ENCODE measurements around the gene OSBPL5.

GRCh38 chr11:3186166-3186953 is 21.2 kb upstream of the OSBPL5 start:
- TF ChIP-seq YY1 (IDR thresholded peaks at IDR 0.05; ENCODE audit: borderline replicate concordance in 1 of 3, control insufficient read depth in 1 of 3, extremely low read depth in 1 of 3, insufficient read depth in 3 of 3, insufficient read length in 1 of 3, insufficient replicate concordance in 2 of 3, low read depth in 1 of 3, low read length in 2 of 3) (no peak), CTCF (IDR thresholded peaks at IDR 0.05 in 2 of 3, conservative IDR thresholded peaks at IDR 0.05 in 1 of 3; ENCODE audit: insufficient read depth in 2 of 3, low read depth in 1 of 3, low read length in 3 of 3) (no peak), MCM2 (IDR thresholded peaks at IDR 0.05; ENCODE audit: low read depth) (no peak), HNRNPL (IDR thresholded peaks at IDR 0.05; ENCODE audit: low read depth, low read length) (no peak), ZBTB7A (IDR thresholded peaks at IDR 0.05; ENCODE audit: borderline replicate concordance, control insufficient read depth, low read depth, low read length) (no peak), EP400 (IDR thresholded peaks at IDR 0.05) (no peak), TBP (optimal IDR thresholded peaks at IDR 0.05; ENCODE audit: low read depth, low read length) (no peak), ZBTB2 (IDR thresholded peaks at IDR 0.05) (no peak), PREB (CRISPR knock-in tag; IDR thresholded peaks at IDR 0.05) (no peak), KDM1A (IDR thresholded peaks at IDR 0.05) (no peak)
